Measurements from ENCODE around the gene RPL35.

Gene RPL35

GRCh38 chr9:124877021-124877782 lies 15.4 kb upstream of the RPL35 start:
- in situ Hi-C loops (cut with MboI; ENCODE audit: low sequenced_read_pairs), result no loop called here

GRCh38 chr9:124875501-124875900 lies 13.7 kb upstream of the RPL35 start:
- in situ Hi-C loops (cut with MboI; ENCODE audit: low sequenced_read_pairs), result no loop called here

- in situ Hi-C loops (cut with MboI; ENCODE audit: low sequenced_read_pairs), result no loop called here
Observed at GRCh38 chr9:124873664-124874063, 11.9 kb upstream of the RPL35 start.

GRCh38 chr9:124871156-124871561 lies 9.4 kb upstream of the RPL35 start:
- in situ Hi-C loops (cut with MboI; ENCODE audit: low sequenced_read_pairs), result no loop called here

GRCh38 chr9:124870723-124871122 lies 9.0 kb upstream of the RPL35 start:
- in situ Hi-C loops (cut with MboI; ENCODE audit: low sequenced_read_pairs), result no loop called here

- in situ Hi-C loops (cut with MboI; ENCODE audit: low sequenced_read_pairs), result no loop called here
Observed at GRCh38 chr9:124869986-124870560, 8.3 kb upstream of the RPL35 start.

- in situ Hi-C loops (cut with MboI; ENCODE audit: low sequenced_read_pairs), result no loop called here
Observed at GRCh38 chr9:124869466-124869985, 7.8 kb upstream of the RPL35 start.

- in situ Hi-C loops (cut with MboI; ENCODE audit: low sequenced_read_pairs), result no loop called here
Observed at GRCh38 chr9:124868511-124869465, 7.0 kb upstream of the RPL35 start.

- in situ Hi-C loops (cut with MboI; ENCODE audit: low sequenced_read_pairs), result no loop called here
Observed at GRCh38 chr9:124863371-124863871, 1.7 kb upstream of the RPL35 start.

GRCh38 chr9:124860582-124861341 lies 995 bp downstream of the RPL35 start:
- in situ Hi-C loops (cut with MboI; ENCODE audit: low sequenced_read_pairs), result no loop called here

GRCh38 chr9:124859803-124860581 lies 1.8 kb downstream of the RPL35 start:
- in situ Hi-C loops (cut with MboI; ENCODE audit: low sequenced_read_pairs), result no loop called here

- in situ Hi-C loops (cut with MboI; ENCODE audit: low sequenced_read_pairs), result no loop called here
Observed at GRCh38 chr9:124858330-124859046, 3.3 kb downstream of the RPL35 start.

GRCh38 chr9:124857533-124858162 lies 4.1 kb downstream of the RPL35 start:
- in situ Hi-C loops (cut with MboI; ENCODE audit: low sequenced_read_pairs), result no loop called here

GRCh38 chr9:124855944-124856765 lies 5.6 kb downstream of the RPL35 start:
- in situ Hi-C loops (cut with MboI; ENCODE audit: low sequenced_read_pairs), result no loop called here

- in situ Hi-C loops (cut with MboI; ENCODE audit: low sequenced_read_pairs), result no loop called here
Observed at GRCh38 chr9:124855566-124855943, 6.2 kb downstream of the RPL35 start.

- in situ Hi-C loops (cut with MboI; ENCODE audit: low sequenced_read_pairs), result no loop called here
Observed at GRCh38 chr9:124854822-124855221, 6.9 kb downstream of the RPL35 start.

GRCh38 chr9:124854161-124854560 lies 7.6 kb downstream of the RPL35 start:
- in situ Hi-C loops (cut with MboI; ENCODE audit: low sequenced_read_pairs), result no loop called here

Measured in HL-60/S4 treated with phorbol 12-myristate 13-acetate at 8.2 ng/mL for 4 days and 3 days (cell line).